Measurements from ENCODE around the gene FUT8. TPM values are rescaled to one million over a fixed set of nuclear protein-coding genes. Genes with fewer than 3 reads are reported as not detected.

The FUT8 gene
- total RNA-seq, 2 donors from 2014 or later, result 56.6 to 98.8 TPM

DNA sequence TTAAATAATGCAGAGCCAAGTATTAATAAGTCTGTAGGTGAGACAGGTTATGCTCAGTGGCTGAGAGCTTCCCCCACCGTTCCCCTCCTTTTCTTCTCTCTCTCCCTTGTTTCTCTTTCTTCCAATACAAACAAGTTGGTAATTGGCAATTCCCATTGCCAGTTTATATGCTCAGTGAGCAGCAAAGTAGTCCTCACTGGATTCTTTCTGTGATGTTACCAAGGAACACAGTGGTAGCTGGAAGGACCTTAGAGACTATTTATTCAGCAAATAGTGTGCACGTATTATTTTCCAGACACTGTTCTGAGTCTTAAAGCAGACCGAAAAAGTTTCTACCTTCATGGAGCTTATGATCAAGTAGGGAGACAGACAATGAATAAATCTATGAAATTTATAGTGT lies 344.4 kb downstream of the FUT8 start:
- no peaks in the 10 kb centered on the region for H3K36me3 Mint-ChIP-seq
- ATAC-seq (no peak), DNase-seq (ENCODE audit: low spot score in 2 of 2) (no peak)
- no peak overlapping the region for H3K27ac Mint-ChIP-seq
- peaks cover 0 to 3% of the 10 kb centered on the region in 2 donors for H3K9me3 Mint-ChIP-seq

DNA sequence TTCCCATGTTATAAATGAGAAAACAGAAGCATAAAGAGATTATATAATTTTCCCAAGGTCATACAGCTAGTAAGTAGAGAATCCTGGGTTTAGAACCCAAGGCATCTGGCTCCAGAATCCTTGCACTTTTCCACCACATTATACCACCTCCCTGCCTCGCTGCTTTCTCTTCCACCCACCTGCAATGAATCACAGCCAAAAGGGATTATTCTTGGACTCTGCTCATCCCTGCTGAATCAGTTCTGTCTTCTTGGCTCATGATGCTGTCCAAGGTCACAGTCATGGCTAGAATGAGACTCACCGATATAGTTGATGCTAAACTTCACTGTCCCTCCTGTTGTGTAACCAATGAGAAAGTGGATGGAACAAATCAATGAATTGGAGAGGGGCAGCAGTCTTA lies 356.6 kb downstream of the FUT8 start:
- ATAC-seq (no peak), DNase-seq (ENCODE audit: low spot score in 2 of 2) (no peak)
- Mint-ChIP-seq H3K9me3 (peaks cover 3 to 4% of the 10 kb centered on the region in 2 donors), H3K36me3 (peaks cover 0 to 11% of the 10 kb centered on the region in 2 donors), H3K27ac (no peak overlapping the region)

GRCh38 chr14:65770681-65771080 lies 358.2 kb downstream of the FUT8 start:
- no peak for ATAC-seq
- Mint-ChIP-seq H3K9me3 (peaks cover 3 to 4% of the 10 kb centered on the region in 2 donors), H3K27ac (peak overlapping the region in 1 of 2 donors; percentile 9), H3K36me3 (peaks cover 0 to 11% of the 10 kb centered on the region in 2 donors)
- DNase-seq (ENCODE audit: low spot score in 2 of 2), result no peak

DNA sequence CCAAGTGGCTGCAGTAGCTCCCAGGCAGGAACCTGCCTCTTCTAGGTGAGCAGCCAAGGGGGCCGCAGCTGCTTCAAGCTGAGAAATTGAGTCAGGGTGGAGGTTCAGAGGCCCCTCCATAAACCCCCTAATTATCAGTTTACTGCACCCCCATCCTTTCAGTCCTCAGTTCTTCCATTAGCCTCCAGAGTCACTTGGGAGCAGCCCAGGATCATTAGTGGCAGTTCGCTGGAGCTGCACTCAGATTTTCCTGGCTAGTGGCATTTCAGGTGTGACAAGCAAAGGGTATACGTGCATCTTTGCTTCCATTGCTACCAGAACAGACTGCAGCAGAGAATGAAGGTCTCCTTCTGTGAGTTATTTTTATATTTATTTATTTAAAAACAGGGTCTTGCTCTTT lies 358.7 kb downstream of the FUT8 start:
- Mint-ChIP-seq H3K36me3 (peaks cover 0 to 11% of the 10 kb centered on the region in 2 donors), H3K9me3 (peaks cover 3 to 4% of the 10 kb centered on the region in 2 donors), H3K27ac (no peak overlapping the region)
- no peak for ATAC-seq
- no peak for DNase-seq (ENCODE audit: low spot score in 2 of 2)

DNA sequence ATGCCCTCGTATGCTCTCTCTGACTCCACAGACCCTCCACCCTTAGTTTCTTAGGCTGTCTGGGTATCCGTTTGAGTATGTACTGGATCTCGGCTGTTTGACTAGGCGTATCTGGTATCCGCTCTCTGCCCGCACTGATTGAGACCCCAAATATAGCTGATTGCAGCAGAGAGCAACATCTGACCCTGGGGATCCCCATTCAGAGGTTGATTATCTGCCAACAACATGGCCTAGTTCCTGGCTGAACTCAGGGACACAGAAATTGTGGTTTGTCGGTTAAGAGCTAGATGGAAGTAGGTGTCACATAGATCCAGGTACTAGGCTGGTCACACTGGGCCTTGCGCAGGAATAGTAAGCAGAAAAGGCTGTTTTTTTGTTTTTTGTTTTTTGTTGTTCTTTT lies 359.9 kb downstream of the FUT8 start:
- ATAC-seq, result no peak
- Mint-ChIP-seq H3K9me3 (peaks cover 3 to 4% of the 10 kb centered on the region in 2 donors), H3K36me3 (peaks cover 0 to 11% of the 10 kb centered on the region in 2 donors)

DNA sequence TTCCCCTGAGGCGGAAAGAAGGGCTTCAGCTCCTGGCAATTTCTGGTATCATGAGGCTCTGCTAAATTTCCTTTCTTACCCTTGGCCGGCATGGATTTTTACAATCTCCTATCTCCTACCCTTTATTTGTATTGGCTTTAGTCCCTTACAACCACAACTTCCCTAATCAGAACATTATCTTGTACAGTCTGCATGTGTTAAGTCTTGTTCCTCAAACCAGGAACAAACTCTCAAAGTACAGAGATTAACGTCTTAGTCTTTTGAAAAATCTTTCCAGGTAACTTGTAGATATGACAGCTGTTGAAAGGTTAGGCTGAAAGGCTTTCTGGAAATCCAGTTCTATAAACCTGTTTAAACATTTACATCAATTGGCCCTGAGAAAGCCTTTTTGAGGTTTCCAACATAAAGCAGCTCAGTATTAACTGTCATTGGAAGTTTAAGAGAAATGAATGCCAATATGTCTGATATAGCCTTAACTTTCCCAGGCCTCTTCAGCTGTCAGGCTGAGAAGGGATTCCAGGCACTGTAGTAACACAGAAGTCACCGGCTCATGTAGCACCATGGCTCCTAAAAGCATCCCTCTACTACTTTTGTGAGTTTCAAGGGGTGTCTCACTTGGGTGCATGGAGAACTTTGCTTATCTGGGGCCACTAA lies 360.5 kb downstream of the FUT8 start:
- no peak for ATAC-seq

More for the DNA sequence above, 359.9 kb downstream of the FUT8 start:
- H3K27ac Mint-ChIP-seq, result peak overlapping the region in 1 of 2 donors; percentile 30
- no peak for DNase-seq (ENCODE audit: low spot score in 2 of 2)

GRCh38 chr14:65774041-65774440 lies 361.5 kb downstream of the FUT8 start:
- no peak for DNase-seq (ENCODE audit: low spot score in 2 of 2)
- peaks cover 0 to 5% of the 10 kb centered on the region in 2 donors for H3K36me3 Mint-ChIP-seq
- no peak for ATAC-seq
- H3K27ac Mint-ChIP-seq, result no peak overlapping the region
- peaks cover 3 to 4% of the 10 kb centered on the region in 2 donors for H3K9me3 Mint-ChIP-seq

More for the DNA sequence above, 360.5 kb downstream of the FUT8 start:
- H3K36me3 Mint-ChIP-seq, result peaks cover 0 to 11% of the 10 kb centered on the region in 2 donors
- peaks cover 3 to 4% of the 10 kb centered on the region in 2 donors for H3K9me3 Mint-ChIP-seq
- no peak overlapping the region for H3K27ac Mint-ChIP-seq
- no peak for DNase-seq (ENCODE audit: low spot score in 2 of 2)

DNA sequence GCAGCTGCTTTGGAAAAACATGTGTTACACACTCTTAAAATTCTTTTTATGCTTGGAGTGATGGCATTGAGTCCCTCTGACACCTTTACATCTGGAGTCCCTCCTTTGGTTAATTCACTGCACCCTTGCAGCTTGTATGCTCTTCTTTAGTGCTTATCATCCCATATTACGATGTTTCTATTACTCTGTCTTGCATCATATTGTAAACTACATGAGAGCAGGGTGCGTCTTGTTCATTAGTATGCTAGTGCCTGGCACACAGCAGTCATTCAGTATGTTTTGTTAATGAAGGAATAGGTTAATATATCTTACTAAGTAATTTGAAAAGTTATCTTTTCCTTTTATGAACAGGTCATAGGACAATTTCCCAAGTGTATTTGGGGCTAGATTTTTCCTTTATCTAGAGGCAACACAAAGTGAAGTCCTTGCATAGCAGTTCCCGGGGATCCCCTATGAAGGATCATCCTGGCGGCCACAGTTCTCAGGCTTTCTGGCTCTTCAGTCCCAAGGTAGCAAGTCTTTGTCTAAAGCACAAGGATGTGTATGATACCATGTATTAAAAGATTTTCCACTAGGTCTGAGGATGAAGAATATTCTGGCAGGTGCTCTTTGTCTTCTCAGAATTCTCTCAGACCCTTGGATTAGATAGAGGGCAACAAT lies 363.8 kb downstream of the FUT8 start:
- no peaks in the 10 kb centered on the region for H3K9me3 Mint-ChIP-seq
- no peak for DNase-seq (ENCODE audit: low spot score in 2 of 2)
- no peak overlapping the region for H3K27ac Mint-ChIP-seq
- ATAC-seq, result no peak
- no peaks in the 10 kb centered on the region for H3K36me3 Mint-ChIP-seq

DNA sequence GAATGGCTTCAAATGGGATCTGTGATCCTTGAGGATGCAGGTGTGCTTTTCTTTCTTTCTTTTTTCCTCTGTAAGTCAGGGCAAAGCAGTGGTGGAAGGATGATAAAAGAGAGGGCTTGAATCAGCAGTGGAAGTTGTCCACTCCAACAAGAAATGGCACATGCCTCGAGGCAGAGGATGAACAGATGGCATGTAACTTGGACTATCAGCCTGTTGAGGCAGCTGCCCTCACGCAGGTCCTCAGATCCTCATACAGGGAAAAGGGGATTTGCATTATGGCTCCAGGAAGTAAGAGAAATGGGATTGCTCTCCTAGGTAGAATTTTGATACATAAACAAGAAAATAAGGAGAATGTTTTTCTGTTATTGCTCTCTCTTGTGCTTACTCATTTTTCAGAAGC lies 368.0 kb downstream of the FUT8 start:
- Mint-ChIP-seq H3K9me3 (no peaks in the 10 kb centered on the region), H3K27ac (no peak overlapping the region), H3K36me3 (no peaks in the 10 kb centered on the region)
- ATAC-seq, result no peak
- no peak for DNase-seq (ENCODE audit: low spot score in 2 of 2)

DNA sequence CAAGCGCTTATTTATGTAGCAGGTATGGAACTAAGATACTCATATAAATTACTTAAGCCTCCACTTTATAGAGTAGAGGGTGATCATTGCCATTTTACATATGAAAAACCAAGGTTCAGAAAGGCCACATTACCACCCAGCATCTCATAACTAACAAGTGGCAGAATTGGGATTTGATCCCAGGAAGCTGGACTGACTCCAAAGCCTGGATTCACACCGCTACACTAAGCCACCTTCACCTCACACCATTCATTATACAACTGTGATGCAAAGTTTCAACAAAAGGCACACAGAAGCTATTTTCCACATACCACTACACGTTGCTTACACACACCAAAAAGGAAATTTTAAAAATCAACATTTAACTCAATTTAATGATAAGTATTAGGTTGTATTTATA lies 370.6 kb downstream of the FUT8 start:
- peak overlapping the region in 1 of 2 donors; percentile 16 for H3K27ac Mint-ChIP-seq
- H3K36me3 Mint-ChIP-seq, result no peaks in the 10 kb centered on the region
- H3K9me3 Mint-ChIP-seq, result no peaks in the 10 kb centered on the region
- DNase-seq (ENCODE audit: low spot score in 2 of 2) (no peak), ATAC-seq (no peak)

DNA sequence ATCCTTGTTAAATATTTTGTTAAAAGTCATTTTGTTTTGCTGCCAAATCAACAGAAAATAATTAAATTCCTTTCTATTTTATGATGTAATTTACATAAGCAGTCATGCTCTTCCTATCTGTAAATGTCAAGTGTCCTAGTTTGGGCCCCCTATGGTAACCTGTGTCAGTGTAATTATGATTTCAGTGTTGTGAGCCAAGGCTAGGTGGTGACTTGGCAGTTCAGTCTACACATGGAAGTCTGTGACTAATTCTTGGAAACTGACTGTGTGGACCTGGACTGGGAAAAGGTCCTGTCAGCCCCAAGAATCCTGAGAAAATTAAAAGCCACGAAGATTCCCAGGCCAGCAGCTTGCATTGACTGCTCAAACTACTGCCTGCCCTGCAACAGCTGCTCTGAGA lies 371.0 kb downstream of the FUT8 start:
- no peak for DNase-seq (ENCODE audit: low spot score in 2 of 2)
- ATAC-seq, result no peak
- no peaks in the 10 kb centered on the region for H3K9me3 Mint-ChIP-seq
- H3K27ac Mint-ChIP-seq, result no peak overlapping the region
- H3K36me3 Mint-ChIP-seq, result no peaks in the 10 kb centered on the region

DNA sequence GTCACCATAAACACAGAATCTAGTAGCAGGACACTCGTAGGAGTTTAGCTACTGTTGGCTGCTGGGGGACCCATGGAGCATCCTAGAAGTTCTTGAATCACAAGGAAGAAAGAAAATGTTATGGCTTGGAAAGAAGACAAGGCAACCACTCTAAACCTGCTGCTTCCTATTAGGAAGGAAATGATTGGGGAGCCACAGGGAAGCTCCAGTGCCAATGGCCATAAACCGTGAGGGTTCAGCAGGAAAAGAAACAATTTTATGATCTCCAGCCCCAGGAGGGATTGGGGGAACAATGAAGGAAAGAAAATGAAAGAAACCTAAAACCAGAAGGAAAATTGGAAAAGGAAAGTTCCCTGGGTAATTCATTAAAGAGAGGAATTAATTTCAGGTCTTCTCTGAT lies 372.0 kb downstream of the FUT8 start:
- no peaks in the 10 kb centered on the region for H3K36me3 Mint-ChIP-seq

GRCh38 chr14:65787461-65787860 lies 374.9 kb downstream of the FUT8 start:
- Mint-ChIP-seq H3K36me3 (no peaks in the 10 kb centered on the region), H3K9me3 (no peaks in the 10 kb centered on the region), H3K27ac (no peak overlapping the region)
- DNase-seq (ENCODE audit: low spot score in 2 of 2) (no peak), ATAC-seq (no peak)

More for the DNA sequence above, 372.0 kb downstream of the FUT8 start:
- no peaks in the 10 kb centered on the region for H3K9me3 Mint-ChIP-seq
- DNase-seq (ENCODE audit: low spot score in 2 of 2) (no peak), ATAC-seq (no peak)
- no peak overlapping the region for H3K27ac Mint-ChIP-seq

DNA sequence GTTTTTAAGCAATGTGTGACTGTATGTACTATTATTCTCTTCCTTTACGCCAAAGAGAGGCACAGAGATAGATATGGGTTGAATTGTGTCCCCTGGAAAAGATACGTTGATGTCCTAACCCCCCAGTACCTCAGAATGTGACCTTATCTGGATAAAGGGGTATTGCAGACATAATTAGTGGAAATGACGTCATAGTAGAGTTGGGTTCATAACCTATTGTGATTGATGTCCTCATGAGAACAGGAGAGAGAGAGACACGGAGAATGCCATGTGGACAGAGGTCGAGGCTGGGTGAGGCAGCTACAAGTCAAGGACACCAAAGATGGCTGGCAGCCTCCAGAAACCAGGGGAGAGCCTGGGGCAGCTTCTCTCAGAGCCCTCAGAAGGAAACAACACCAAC lies 376.3 kb downstream of the FUT8 start:
- no peaks in the 10 kb centered on the region for H3K9me3 Mint-ChIP-seq
- DNase-seq (ENCODE audit: low spot score in 2 of 2) (no peak), ATAC-seq (no peak)
- no peaks in the 10 kb centered on the region for H3K36me3 Mint-ChIP-seq
- H3K27ac Mint-ChIP-seq, result no peak overlapping the region

- no peaks in the 10 kb centered on the region for H3K36me3 Mint-ChIP-seq
- DNase-seq (ENCODE audit: low spot score in 2 of 2) (no peak), ATAC-seq (no peak)
- no peaks in the 10 kb centered on the region for H3K9me3 Mint-ChIP-seq
- H3K27ac Mint-ChIP-seq, result no peak overlapping the region
Measured at GRCh38 chr14:65789363-65789762, 376.8 kb downstream of the FUT8 start.

DNA sequence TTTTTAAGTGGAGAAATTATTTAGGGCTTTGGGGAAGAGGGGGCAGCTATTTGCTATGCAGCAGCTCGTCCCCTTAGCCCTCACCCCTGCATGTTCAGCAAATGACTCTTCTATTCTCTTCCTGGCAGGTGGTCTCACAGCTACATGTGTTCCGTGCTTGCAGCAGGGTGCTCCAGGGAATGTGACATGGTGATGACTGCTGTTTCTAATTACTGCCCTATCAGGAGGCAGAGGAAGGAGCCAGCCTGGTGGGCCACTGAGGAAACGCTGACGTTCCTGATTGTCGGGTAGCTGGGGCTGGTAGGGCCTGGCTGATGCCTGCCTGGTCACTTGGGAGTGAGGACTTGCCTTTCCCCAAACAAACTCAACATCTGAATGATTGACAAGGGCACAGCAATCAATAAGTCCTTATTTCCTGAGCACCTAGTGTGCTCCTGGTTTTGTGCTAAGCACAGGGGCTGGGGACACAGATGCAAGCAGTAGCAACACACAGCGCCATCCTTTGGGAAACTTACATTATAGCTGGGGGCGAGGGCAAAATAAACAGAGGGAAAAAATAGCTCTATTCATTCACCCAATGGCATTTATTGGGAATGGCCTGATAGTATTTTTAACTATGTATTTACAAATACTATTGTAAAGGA lies 377.8 kb downstream of the FUT8 start:
- Mint-ChIP-seq H3K9me3 (no peaks in the 10 kb centered on the region), H3K27ac (no peak overlapping the region), H3K36me3 (no peaks in the 10 kb centered on the region)
- DNase-seq (ENCODE audit: low spot score in 2 of 2) (no peak), ATAC-seq (no peak)

GRCh38 chr14:65791191-65791981 lies 378.9 kb downstream of the FUT8 start:
- ATAC-seq (peak; percentile 89 to 93), DNase-seq (ENCODE audit: low spot score in 2 of 2) (no peak)
- H3K36me3 Mint-ChIP-seq, result no peaks in the 10 kb centered on the region
- H3K9me3 Mint-ChIP-seq, result no peaks in the 10 kb centered on the region
- H3K27ac Mint-ChIP-seq, result no peak overlapping the region
